Measurements from ENCODE around the gene LRRC2. TPM values are rescaled to one million over a fixed set of nuclear protein-coding genes. Genes with fewer than 3 reads are reported as not detected.

The LRRC2 gene
- total and polyA plus RNA-seq, 2 donors (not counting 3 experiments of a cell fraction or from before 2014, with no cell fraction given), result 0.14 to 0.73 TPM

GRCh38 chr3:46571684-46572083 is 5.6 kb upstream of the LRRC2 start:
- DNase-seq (ENCODE audit: low read depth, low spot score) (no peak), FAIRE-seq (no peak)
- BruUV-seq (replicated peaks), result no TSS peak
- H3K9me3 ChIP-seq (replicated peaks; ENCODE audit: control insufficient read depth, insufficient read depth, low read length), result no peaks in the 10 kb centered on the region
- intact Hi-C loops (cut with micrococcal nuclease) (no loop called here), dilution Hi-C loops (cut with MboI; ENCODE audit: extremely low pct_ligation_motif_present, low sequenced_read_pairs) (no loop called here)
- H3K79me2 ChIP-seq (ENCODE audit: control insufficient read depth, insufficient read depth, low read length), result no peaks in the 10 kb centered on the region
- no peaks in the 10 kb centered on the region for H3K27me3 ChIP-seq (ENCODE audit: control insufficient read depth in 2 of 2, insufficient read depth in 2 of 2, low read length in 2 of 2)
- H4K20me1 ChIP-seq (replicated peaks; ENCODE audit: control insufficient read depth, extremely low read depth, insufficient read depth, low read length), result no peaks in the 10 kb centered on the region
- no peak overlapping the region for H2AFZ ChIP-seq (ENCODE audit: low read depth, low read length)
- H3K9me1 ChIP-seq (replicated peaks; ENCODE audit: control insufficient read depth, extremely low read depth, insufficient read depth, low read length), result no peaks in the 10 kb centered on the region
- H3K36me3 ChIP-seq (ENCODE audit: control insufficient read depth in 2 of 2, extremely low read depth in 1 of 2, insufficient read depth in 2 of 2, low read length in 2 of 2), result no peaks in the 10 kb centered on the region
- H3K4me2 ChIP-seq (ENCODE audit: insufficient read depth, low read length), result no peak overlapping the region
- H3K4me1 ChIP-seq (ENCODE audit: control insufficient read depth, extremely low read depth, insufficient read depth, low read length), result no peaks in the 10 kb centered on the region
- CTCF ChIA-PET, result interaction anchor here (1.3 to 1.6 kb wide), 2 partner anchors 14 to 83 kb away, joined by 3 to 8 read pairs; no protein-coding TSS in a partner anchor
- H3K9ac ChIP-seq (replicated peaks; ENCODE audit: extremely low read depth, insufficient read depth, low read length), result no peak overlapping the region
- POLR2A ChIA-PET, result no interaction called here
- H3K27ac ChIP-seq (ENCODE audit: insufficient read depth, low read depth, low read length), result no peak overlapping the region
- H3K4me3 ChIP-seq (replicated peaks in 1 of 3; ENCODE audit: insufficient read depth in 1 of 3, low read depth in 1 of 3, low read length in 3 of 3), result no peak overlapping the region
- TF ChIP-seq CTCF (IDR thresholded peaks at IDR 0.05; ENCODE audit: extremely low read depth in 1 of 2, insufficient read depth in 1 of 2, low read depth in 1 of 2, low read length in 2 of 2) (no peak), MAX (IDR thresholded peaks at IDR 0.05; ENCODE audit: insufficient read depth, insufficient read length) (no peak), MYC (IDR thresholded peaks at IDR 0.05; ENCODE audit: low read depth, low read length) (no peak), EZH2 (IDR thresholded peaks at IDR 0.05; ENCODE audit: borderline replicate concordance, low read depth, low read length, severe bottlenecking) (no peak), FOS (IDR thresholded peaks at IDR 0.05; ENCODE audit: borderline replicate concordance, insufficient read depth, low read length) (no peak)

GRCh38 chr3:46565607-46566039 is 479 bp downstream of the LRRC2 start:
- H3K9ac ChIP-seq (replicated peaks; ENCODE audit: extremely low read depth, insufficient read depth, low read length), result peak overlapping the region; percentile 17
- no peaks in the 10 kb centered on the region for H3K9me1 ChIP-seq (replicated peaks; ENCODE audit: control insufficient read depth, extremely low read depth, insufficient read depth, low read length)
- H3K4me3 ChIP-seq (replicated peaks in 1 of 3; ENCODE audit: insufficient read depth in 1 of 3, low read depth in 1 of 3, low read length in 3 of 3), result peak overlapping the region; percentile 40 to 72 (median 64)
- TF ChIP-seq MYC (IDR thresholded peaks at IDR 0.05; ENCODE audit: low read depth, low read length), result no peak
- TF ChIP-seq CTCF (IDR thresholded peaks at IDR 0.05; ENCODE audit: extremely low read depth in 1 of 2, insufficient read depth in 1 of 2, low read depth in 1 of 2, low read length in 2 of 2), result peak in 1 of 2 donors; percentile 4
- peaks cover 10% of the 10 kb centered on the region for H3K4me1 ChIP-seq (ENCODE audit: control insufficient read depth, extremely low read depth, insufficient read depth, low read length)
- peaks cover 0 to 3% of the 10 kb centered on the region in 2 experiments for H3K27me3 ChIP-seq (ENCODE audit: control insufficient read depth in 2 of 2, insufficient read depth in 2 of 2, low read length in 2 of 2)
- ChIA-PET CTCF (interaction anchor here (1.0 to 3.9 kb wide), 3 partner anchors 14 to 76 kb away, joined by 5 to 20 read pairs (median 5); no protein-coding TSS in a partner anchor), POLR2A (no interaction called here)
- DNase-seq (ENCODE audit: low read depth, low spot score), result peak; percentile 20
- H3K27ac ChIP-seq (ENCODE audit: insufficient read depth, low read depth, low read length), result no peak overlapping the region
- peak overlapping the region; percentile 91 for H3K4me2 ChIP-seq (ENCODE audit: insufficient read depth, low read length)
- BruUV-seq (replicated peaks), result no TSS peak
- H3K9me3 ChIP-seq (replicated peaks; ENCODE audit: control insufficient read depth, insufficient read depth, low read length), result no peaks in the 10 kb centered on the region
- H3K36me3 ChIP-seq (ENCODE audit: control insufficient read depth in 2 of 2, extremely low read depth in 1 of 2, insufficient read depth in 2 of 2, low read length in 2 of 2), result no peaks in the 10 kb centered on the region
- no peak for FAIRE-seq
- no peaks in the 10 kb centered on the region for H3K79me2 ChIP-seq (ENCODE audit: control insufficient read depth, insufficient read depth, low read length)
- dilution Hi-C loops (cut with MboI; ENCODE audit: extremely low pct_ligation_motif_present, low sequenced_read_pairs), result no loop called here
- peak overlapping the region; percentile 89 for H2AFZ ChIP-seq (ENCODE audit: low read depth, low read length)
- intact Hi-C loops (cut with micrococcal nuclease), result no loop called here
- no peaks in the 10 kb centered on the region for H4K20me1 ChIP-seq (replicated peaks; ENCODE audit: control insufficient read depth, extremely low read depth, insufficient read depth, low read length)
